K562 (cell line): ENCODE measurements around the gene PRKAR2B. TPM values are rescaled to one million over a fixed set of nuclear protein-coding genes. Genes with fewer than 3 reads are reported as not detected.

Source experiments
- ATAC-seq: fragments of 200-7000 bp; cut with Tn5 transposase; 3 replicates; pipeline ENCODE4 v1.9.1; 2020; ENCODE audit warnings: moderate library complexity
- BruUV-seq: library from RNA; stranded (reverse); fragments of 400-500 nt; replicated peaks from 2 replicates; lab custom pipeline; 2021; lab: Mats Ljungman, UMichigan
- CTCF ChIA-PET: fragments of 300-600 bp; formaldehyde crosslinking; extraction: SDS; loops from one replicate; lab custom pipeline; 2021; ENCODE audit warnings: low intra/inter-chr PET ratio; lab: Yijun Ruan, JAX
- POLR2A ChIA-PET: fragments of 300-600, 350-650 bp; sonication (Branson Sonifier 250); formaldehyde crosslinking; extraction: SDS; loops from one replicate; lab custom pipeline; 2021; ENCODE audit warnings: antibody characterized with exemption, inconsistent platforms; lab: Yijun Ruan, JAX
- DNase-seq, 4 experiments: peaks; one replicate each; pipeline versions ENCODE4 v3.0.0 to v3.0.0-alpha.2; 2011 to 2018; ENCODE audit warnings: low spot score in 3 of 4, mixed read lengths in 3 of 4; ENCODE audit errors: extremely low read depth in 1 of 4
- FAIRE-seq: peaks from 2 replicates; lab custom pipeline; 2011; peaks lifted over from hg19 to GRCh38; lab: Jason Lieb, UNC
- H2AFZ ChIP-seq: 2 replicates; pipeline ENCODE4 v1.6.0; 2011; ENCODE audit warnings: low read depth, low read length, control low read depth, inconsistent platforms
- H3K27ac ChIP-seq: fragments of 200-600 bp; 3 replicates; pipeline ENCODE4 v1.8.0; 2011; ENCODE audit warnings: low read depth, mild to moderate bottlenecking, control low read depth, inconsistent platforms, low read length, moderate library complexity, mixed read lengths; ENCODE audit errors: extremely low read depth
- H3K27me3 ChIP-seq, 2 experiments: fragments of 300-600 bp in 1 of 2; 2 replicates in 1 of 2; 3 replicates in 1 of 2; pipeline versions ENCODE4 v1.6.0 to v1.8.0; 2011; ENCODE audit warnings: inconsistent platforms in 2 of 2, low read length in 2 of 2, mild to moderate bottlenecking in 1 of 2, mixed read lengths in 1 of 2, moderate library complexity in 1 of 2; ENCODE audit not compliant: control insufficient read depth in 2 of 2, insufficient read depth in 2 of 2
- H3K36me3 ChIP-seq: fragments of 300-600 bp; 3 replicates; pipeline ENCODE4 v1.8.0; 2011; ENCODE audit warnings: mild to moderate bottlenecking, low read length, inconsistent platforms; ENCODE audit not compliant: control insufficient read depth, insufficient read depth
- H3K4me1 ChIP-seq, 2 experiments: fragments of 200-600 bp in 1 of 2; replicated peaks in 1 of 2; 2 replicates in 1 of 2; 3 replicates in 1 of 2; pipeline versions ENCODE4 v1.5.1 to v1.8.0; 2011; ENCODE audit warnings: inconsistent platforms in 2 of 2, low read length in 2 of 2, mild to moderate bottlenecking in 1 of 2, mixed read lengths in 1 of 2, moderate library complexity in 1 of 2; ENCODE audit not compliant: control insufficient read depth in 2 of 2, insufficient read depth in 2 of 2
- H3K4me2 ChIP-seq: 2 replicates; pipeline ENCODE4 v1.6.1; 2011; ENCODE audit warnings: low read length, control low read depth, inconsistent platforms, mixed read lengths; ENCODE audit not compliant: insufficient read depth
- H3K4me3 ChIP-seq: fragments of 200-600 bp; sonication (generic), shearing (Covaris generic); 2 replicates; pipeline ENCODE4 v1.5.1; 2016; ENCODE audit warnings: control low read depth, inconsistent platforms
- H3K79me2 ChIP-seq: fragments of 200-600 bp; 3 replicates; pipeline ENCODE4 v1.8.0; 2011; ENCODE audit warnings: low read length, inconsistent platforms; ENCODE audit not compliant: control insufficient read depth, insufficient read depth
- H3K9ac ChIP-seq, 2 experiments: 2 replicates each; pipeline versions ENCODE4 v1.6.0 to v1.6.1; 2011; ENCODE audit warnings: low read depth in 2 of 2, low read length in 2 of 2, control low read depth in 1 of 2, inconsistent platforms in 1 of 2, mild to moderate bottlenecking in 1 of 2, mixed read lengths in 1 of 2; ENCODE audit not compliant: insufficient read depth in 1 of 2
- H3K9me1 ChIP-seq: one replicate; pipeline ENCODE4 v1.6.0; 2011; ENCODE audit warnings: inconsistent platforms, mild to moderate bottlenecking, low read length, moderate library complexity; ENCODE audit not compliant: control insufficient read depth, insufficient read depth
- H3K9me3 ChIP-seq: replicated peaks from 2 replicates; pipeline ENCODE4 v1.5.1; 2011; ENCODE audit warnings: low read depth, low read length, inconsistent platforms; ENCODE audit not compliant: control insufficient read depth, insufficient read depth
- H4K20me1 ChIP-seq: replicated peaks from 2 replicates; pipeline ENCODE4 v1.6.1; 2011; ENCODE audit warnings: low read length, inconsistent platforms, mixed read lengths; ENCODE audit not compliant: control insufficient read depth, insufficient read depth
- FOXK2 ChIP-seq, 2 experiments: fragments of 450-650 bp; IDR thresholded peaks in 1 of 2; conservative IDR thresholded peaks in 1 of 2; 2 replicates each; pipeline ENCODE4 v1.6.1; 2016; ENCODE audit warnings: low read depth in 2 of 2, mild to moderate bottlenecking in 1 of 2
- MIER1 ChIP-seq: fragments of 450-650 bp; IDR thresholded peaks from 2 replicates; pipeline ENCODE4 v1.6.1; 2016; ENCODE audit warnings: antibody characterized with exemption, mild to moderate bottlenecking, low read depth
- TAF15 ChIP-seq: fragments of 200-400 bp; formaldehyde crosslinking; IDR thresholded peaks from 2 replicates; pipeline ENCODE4 v1.6.1; 2017; ENCODE audit warnings: mild to moderate bottlenecking, low read depth, low read length, moderate library complexity
- TRIM28 ChIP-seq: fragments of 450-650 bp; IDR thresholded peaks from 2 replicates; pipeline ENCODE4 v1.6.1; 2017
- YY1 ChIP-seq, 3 experiments: IDR thresholded peaks; 2 replicates each; pipeline ENCODE4 v1.6.1; 2011; ENCODE audit warnings: low read length in 2 of 3, mild to moderate bottlenecking in 2 of 3, moderate library complexity in 2 of 3, borderline replicate concordance in 1 of 3, control low read depth in 1 of 3, low read depth in 1 of 3; ENCODE audit not compliant: insufficient read depth in 3 of 3, insufficient replicate concordance in 2 of 3, control insufficient read depth in 1 of 3, insufficient read length in 1 of 3; ENCODE audit errors: extremely low read depth in 1 of 3
- WGBS: fragments of 100-300 bp; shearing (Covaris generic); methylation state at CpG from one replicate; pipeline ENCODE4 v1.1.6; 2016; ENCODE audit warnings: low coverage, mixed read lengths; ENCODE audit not compliant: insufficient coverage; ENCODE audit errors: missing lambda C conversion rate; 5-methylcytosine and 5-hydroxymethylcytosine counted together
- in situ Hi-C: fragments of 300-500 bp; cut with MboI; formaldehyde crosslinking; loops from 4 replicates; pipeline ENCODE4 v1.15.0; 2018; ENCODE audit warnings: inconsistent platforms, mixed read lengths
- intact Hi-C: fragments of 100-400 bp; cut with micrococcal nuclease; formaldehyde crosslinking; loops from 2 replicates; pipeline ENCODE4 v1.14.2; 2022
- polyA plus RNA-seq, 8 experiments: library from polyadenylated mRNA; depleted of rRNA in 4 of 8; stranded (reverse) in 5 of 8; unstranded in 3 of 8; fragments of >200 nt; fragmentation: Nextera tagmentation in 2 of 8; fragmentation: Illumina TruSeq in 1 of 8; extraction: Ambion mirVana in 2 of 8; extraction: Trizol in 1 of 8; gene quantifications; 2 replicates each; pipeline versions ENCODE4 v1.2.1 to v1.2.3, GENCODE V29; 2011 to 2014; ENCODE audit warnings: inconsistent platforms in 1 of 8, missing spikeins in 1 of 8
- total RNA-seq, 7 experiments: library from RNA; depleted of rRNA in 6 of 7; stranded (reverse); fragments of >200 nt in 6 of 7; fragmentation: Illumina TruSeq in 2 of 7; extraction: Trizol in 2 of 7; gene quantifications; 2 replicates each; pipeline versions ENCODE4 v1.2.1 to v1.2.3, GENCODE V29; 2011 to 2021; ENCODE audit warnings: low replicate concordance in 1 of 7
- TF ChIP-seq, protein P1 (sequence below): fragments of 250-450 bp; sonication (Bioruptor Pico); IDR thresholded peaks from 2 replicates; pipeline ENCODE4 v1.5.1; 2021; ENCODE audit warnings: mild to moderate bottlenecking

Gene PRKAR2B
- total and polyA plus RNA-seq, 9 of the 15 experiments (the other 6 are each of a cell fraction or from before 2014, with no cell fraction given), result 59.0 to 173 (median 129) TPM

DNA sequence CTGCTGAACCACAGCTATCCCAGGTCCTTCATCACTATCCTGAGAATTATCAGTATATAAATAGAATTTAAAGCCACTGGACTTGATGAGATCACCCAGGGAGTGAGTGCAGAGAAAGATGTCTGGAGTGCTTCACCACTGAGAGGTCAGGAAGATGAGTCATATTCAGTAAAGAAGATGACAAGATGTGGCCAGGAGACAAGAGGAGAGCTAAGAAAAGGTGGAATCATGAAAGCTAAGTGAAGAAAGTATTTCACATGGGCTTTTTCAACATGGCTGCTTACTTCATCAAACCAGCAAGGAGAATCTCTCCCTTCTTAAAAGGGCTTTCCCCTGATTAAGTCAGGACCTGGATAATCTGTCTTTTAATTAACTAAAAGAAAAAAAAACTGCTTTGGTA lies 9.1 kb upstream of the PRKAR2B start (continued):
- peak in 1 of 3 experiments; percentile 80 for TF ChIP-seq YY1 (IDR thresholded peaks at IDR 0.05; ENCODE audit: borderline replicate concordance in 1 of 3, control insufficient read depth in 1 of 3, extremely low read depth in 1 of 3, insufficient read depth in 3 of 3, insufficient read length in 1 of 3, insufficient replicate concordance in 2 of 3, low read depth in 1 of 3, low read length in 2 of 3)

DNA sequence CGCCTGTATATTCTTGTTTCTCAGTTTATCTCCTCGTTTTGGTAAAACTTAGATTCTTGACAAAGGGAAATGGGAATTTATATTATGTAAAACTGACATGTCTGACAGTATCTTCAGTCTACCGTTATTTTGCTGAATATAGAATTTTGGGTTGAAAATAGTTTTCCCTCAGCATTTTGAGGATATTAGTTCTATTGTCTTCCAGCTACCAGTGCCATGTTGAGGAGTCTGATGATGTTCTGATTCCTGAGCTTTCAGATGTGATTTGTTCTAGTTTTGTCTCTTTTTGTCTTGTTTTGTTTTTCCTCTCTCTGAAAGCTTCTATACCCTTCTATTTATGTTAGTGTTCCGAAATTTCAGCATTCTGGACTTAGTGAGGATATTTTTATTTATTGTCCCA lies 8.0 kb upstream of the PRKAR2B start:
- Histone ChIP-seq H3K9me3 (peaks cover 4% of the 10 kb centered on the region; the same call in 1 of the 2 replicates), H4K20me1 (no peaks in the 10 kb centered on the region), H2AFZ (no peak overlapping the region), H3K4me3 (no peak overlapping the region), H3K36me3 (no peaks in the 10 kb centered on the region), H3K9me1 (no peaks in the 10 kb centered on the region), H3K4me1 (peaks cover 18 to 64% of the 10 kb centered on the region in 2 experiments), H3K79me2 (no peaks in the 10 kb centered on the region), H3K27me3 (no peaks in the 10 kb centered on the region), H3K9ac (no peak overlapping the region), H3K27ac (no peak overlapping the region), H3K4me2 (no peak overlapping the region)
- no TSS peak for BruUV-seq
- no peak for ATAC-seq
- intact Hi-C loops (no loop called here), in situ Hi-C loops (no loop called here)
- ChIA-PET CTCF (no interaction called here), POLR2A (interaction anchor here (0.6 to 2.6 kb wide), 2 partner anchors 9 to 11 kb away, joined by 3 to 7 read pairs; no protein-coding TSS in a partner anchor)
- 79% methylated on average over 4 of the region's 4 CpGs for WGBS
- DNase-seq, result no peak
- no peak for FAIRE-seq
- TF ChIP-seq, protein P1, sequence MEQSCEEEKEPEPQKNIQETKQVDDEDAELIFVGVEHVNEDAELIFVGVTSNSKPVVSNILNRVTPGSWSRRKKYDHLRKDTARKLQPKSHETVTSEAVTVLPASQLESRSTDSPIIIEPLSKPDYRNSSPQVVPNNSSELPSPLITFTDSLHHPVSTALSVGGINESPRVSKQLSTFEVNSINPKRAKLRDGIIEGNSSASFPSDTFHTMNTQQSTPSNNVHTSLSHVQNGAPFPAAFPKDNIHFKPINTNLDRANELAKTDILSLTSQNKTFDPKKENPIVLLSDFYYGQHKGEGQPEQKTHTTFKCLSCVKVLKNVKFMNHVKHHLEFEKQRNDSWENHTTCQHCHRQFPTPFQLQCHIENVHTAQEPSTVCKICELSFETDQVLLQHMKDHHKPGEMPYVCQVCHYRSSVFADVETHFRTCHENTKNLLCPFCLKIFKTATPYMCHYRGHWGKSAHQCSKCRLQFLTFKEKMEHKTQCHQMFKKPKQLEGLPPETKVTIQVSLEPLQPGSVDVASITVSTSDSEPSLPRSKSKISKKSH, result peak; percentile 47; the same call in 1 of the 2 replicates
- TF ChIP-seq FOXK2 (conservative IDR thresholded peaks at IDR 0.05 in 1 of 2, IDR thresholded peaks at IDR 0.05 in 1 of 2; ENCODE audit: low read depth in 2 of 2) (0 out of 4 replicates have a peak, but pooled peaks of 1 of the 2 experiments have one; percentile 16), TAF15 (no peak), MIER1 (peak; percentile 49; the same call in 1 of the 2 replicates), TRIM28 (peak; percentile 99)
